CD4-positive, alpha-beta T cell treated with Interleukin-4 for 4 hours (primary cell): ENCODE data around the gene DNAJC4.
A peak's percentile ranks its signal among the peaks of the same experiment; 100 is the strongest.

Experiments used
- DNase-seq: peaks from one replicate; pipeline ENCODE4 v3.0.0-alpha.2; 2020

DNAJC4 gene

DNA sequence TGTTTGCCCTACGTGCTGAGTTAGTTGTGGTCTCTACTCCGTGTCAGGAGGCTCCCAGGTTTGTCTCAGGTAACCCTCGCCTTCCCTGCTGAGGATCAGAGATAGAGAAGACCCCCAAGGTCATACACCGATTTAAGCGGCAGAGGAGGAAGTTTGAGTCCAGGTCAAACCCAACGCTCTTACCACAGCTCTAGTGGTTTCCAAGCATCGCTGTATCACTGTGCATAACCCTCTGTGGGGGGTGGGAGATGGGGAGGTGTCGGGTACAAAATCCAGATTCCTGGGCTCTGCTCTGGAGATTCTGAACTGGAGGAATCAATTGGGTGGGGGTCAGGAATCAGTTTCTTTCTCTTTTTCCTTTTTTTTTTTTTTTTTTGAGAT, 627 bp downstream of the DNAJC4 start:
- DNase-seq, result no peak

- no peak for DNase-seq
Observed at GRCh38 chr11:64231546-64231945, 1.2 kb downstream of the DNAJC4 start.

GRCh38 chr11:64232182-64232966, 2.0 kb downstream of the DNAJC4 start:
- no peak for DNase-seq

- DNase-seq, result no peak
Observed at GRCh38 chr11:64232967-64233315, 2.6 kb downstream of the DNAJC4 start.

- DNase-seq, result peak; percentile 62
Observed at GRCh38 chr11:64233913-64234586, 3.7 kb downstream of the DNAJC4 start, which contains the start of gene VEGFB. Gene VEGFB, plus strand, starts transcription at chr11:64234584. Its CDS starts 250 bp downstream, at chr11:64234834.

DNA sequence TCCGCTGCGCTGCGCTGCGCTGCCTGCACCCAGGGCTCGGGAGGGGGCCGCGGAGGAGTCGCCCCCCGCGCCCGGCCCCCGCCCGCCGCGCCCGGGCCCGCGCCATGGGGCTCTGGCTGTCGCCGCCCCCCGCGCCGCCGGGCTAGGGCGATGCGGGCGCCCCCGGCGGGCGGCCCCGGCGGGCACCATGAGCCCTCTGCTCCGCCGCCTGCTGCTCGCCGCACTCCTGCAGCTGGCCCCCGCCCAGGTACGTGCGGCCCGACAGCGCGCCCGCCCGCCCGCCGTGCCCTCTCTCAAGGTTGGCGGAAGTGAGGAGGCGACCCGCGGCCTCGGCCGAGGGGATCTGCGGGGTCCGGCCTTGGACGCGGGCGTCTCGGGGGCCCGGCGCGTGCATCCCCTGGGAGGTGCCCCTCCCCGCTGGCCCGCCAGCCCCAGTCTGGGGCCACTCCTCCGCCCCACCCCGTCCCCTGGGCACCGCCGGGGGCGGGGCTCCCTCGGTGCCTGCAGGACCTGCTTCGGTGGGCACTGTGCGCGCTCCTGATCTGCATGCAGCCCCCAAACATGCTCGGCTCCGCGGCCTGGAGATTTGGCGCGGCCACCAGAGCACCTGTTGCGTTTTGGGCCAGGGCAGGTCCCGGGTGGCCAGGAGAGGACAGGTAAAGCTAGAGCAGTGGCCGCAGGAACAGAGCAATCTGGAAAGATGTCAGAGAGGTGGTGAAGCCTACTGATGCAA, 4.5 kb downstream of the DNAJC4 start:
- DNase-seq, result no peak

DNA sequence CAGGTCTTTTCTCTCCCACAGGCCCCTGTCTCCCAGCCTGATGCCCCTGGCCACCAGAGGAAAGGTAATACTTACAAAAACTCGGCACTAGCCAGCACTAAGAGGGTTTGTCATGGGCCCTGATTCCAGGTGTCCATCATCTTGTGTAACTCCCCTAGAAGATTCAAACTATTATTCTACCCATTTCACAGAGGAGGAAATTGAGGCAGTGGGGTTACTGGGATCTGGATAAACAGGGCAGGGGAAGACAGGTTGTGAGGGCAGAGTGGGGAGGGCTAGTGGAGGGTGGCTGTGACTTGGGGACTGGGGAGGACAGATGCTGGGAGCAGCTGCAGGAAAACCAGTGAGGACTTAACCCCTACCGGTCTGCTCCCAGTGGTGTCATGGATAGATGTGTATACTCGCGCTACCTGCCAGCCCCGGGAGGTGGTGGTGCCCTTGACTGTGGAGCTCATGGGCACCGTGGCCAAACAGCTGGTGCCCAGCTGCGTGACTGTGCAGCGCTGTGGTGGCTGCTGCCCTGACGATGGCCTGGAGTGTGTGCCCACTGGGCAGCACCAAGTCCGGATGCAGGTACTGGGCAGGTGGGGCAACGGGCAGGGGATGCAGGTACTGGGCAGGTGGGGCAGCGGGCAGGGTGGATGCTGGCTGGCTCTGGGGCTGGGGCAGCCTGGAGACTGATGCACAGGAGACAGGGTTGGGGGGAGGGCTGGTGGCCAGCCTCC, 5.3 kb downstream of the DNAJC4 start:
- no peak for DNase-seq

DNA sequence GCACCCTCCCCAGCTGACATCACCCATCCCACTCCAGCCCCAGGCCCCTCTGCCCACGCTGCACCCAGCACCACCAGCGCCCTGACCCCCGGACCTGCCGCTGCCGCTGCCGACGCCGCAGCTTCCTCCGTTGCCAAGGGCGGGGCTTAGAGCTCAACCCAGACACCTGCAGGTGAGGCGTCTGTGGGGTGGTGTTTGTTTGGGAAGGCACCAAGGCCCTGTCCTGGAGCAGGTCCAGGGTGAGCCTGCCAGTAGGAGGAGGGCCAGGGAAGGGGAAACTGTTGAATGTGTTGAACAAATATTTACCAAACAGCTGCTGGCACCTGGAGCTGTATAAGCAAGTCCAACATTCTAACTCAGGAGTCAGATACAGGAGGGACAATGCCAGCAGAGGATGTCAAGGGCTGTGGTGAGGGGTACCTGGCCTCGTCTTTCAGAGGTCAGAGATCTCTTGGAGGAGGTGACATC, 7.2 kb downstream of the DNAJC4 start:
- DNase-seq, result no peak

DNA sequence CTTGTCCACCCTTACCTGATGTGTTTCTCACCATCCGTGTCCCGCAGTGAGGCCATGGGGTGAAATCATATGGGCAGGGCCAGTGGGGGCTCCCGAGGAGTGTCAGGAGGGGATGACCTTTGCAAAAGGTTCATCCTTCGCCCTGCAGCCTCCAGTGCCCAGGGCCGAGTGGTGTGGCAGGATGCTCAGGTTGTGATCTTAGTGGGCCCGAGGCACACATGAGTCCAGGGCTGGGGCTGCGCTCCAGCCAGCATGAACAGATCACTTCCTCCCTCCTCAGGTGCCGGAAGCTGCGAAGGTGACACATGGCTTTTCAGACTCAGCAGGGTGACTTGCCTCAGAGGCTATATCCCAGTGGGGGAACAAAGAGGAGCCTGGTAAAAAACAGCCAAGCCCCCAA, 7.7 kb downstream of the DNAJC4 start:
- DNase-seq, result no peak

DNA sequence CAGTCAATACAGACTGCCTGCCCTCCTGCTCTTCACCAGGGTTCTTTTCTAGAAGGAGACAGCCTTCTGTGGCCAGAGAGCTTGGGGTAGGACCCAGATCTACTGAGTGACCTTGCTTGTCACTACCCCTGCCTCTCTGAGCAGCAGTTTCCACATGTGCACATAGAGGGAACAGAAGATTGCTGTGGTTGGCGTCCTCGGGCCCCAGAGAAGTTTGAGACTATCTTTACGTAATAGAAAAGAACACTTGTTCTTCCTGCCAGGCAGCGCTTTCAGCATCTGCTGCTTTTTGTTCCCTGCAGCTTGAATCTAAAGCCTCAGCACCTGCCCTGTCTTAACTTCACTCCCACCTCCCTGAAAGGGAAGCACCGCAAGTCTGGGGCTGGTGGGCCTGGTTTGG, 8.7 kb downstream of the DNAJC4 start:
- DNase-seq, result no peak

GRCh38 chr11:64239662-64240434, 9.5 kb downstream of the DNAJC4 start:
- no peak for DNase-seq

DNA sequence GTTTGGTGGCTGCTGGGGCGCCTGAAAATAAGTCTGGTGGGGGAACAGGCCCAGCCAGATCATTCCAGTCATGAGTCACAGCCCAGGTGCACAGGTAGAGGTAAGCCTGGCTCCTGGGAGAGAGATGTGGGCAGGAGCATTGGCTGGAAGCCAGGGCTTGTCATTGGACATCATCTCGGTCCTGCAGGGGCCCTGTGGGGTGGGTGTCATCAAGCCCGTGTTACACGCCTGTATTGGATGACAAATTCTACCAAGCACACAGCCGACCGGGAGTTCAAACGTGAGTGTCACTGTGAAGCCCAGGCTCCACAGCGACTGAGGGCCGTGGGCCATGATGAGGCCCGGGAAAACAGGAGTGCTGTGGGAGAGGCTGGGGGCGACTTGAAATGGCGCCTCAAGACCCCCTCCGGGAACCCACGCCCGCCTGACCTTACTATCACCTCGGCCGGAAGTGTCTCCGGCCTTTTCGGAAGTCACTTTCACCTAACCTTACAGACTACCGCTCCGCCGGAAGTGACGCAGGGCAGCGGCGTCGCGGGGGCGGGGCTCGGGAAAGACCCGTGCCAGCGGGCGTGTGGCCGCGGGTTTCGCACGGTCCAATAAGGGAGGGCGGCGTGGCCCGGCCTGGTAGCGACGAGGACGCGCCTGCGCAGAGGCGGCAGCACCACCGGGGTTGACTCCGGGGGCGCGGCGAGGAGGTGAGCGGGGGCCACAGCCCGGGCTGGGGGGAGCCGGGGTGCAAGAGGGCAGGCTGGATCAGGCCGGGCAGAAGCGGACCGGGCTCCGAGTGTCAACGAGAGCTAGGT, 10.3 kb downstream of the DNAJC4 start, which contains the start of gene FKBP2:
Gene FKBP2, plus strand, starts transcription at position 661 of the 806 bp plus-strand sequence. CDS start 1,293 bp downstream, outside the sequence.
- peak; percentile 97 for DNase-seq

GRCh38 chr11:64241241-64241490, 10.8 kb downstream of the DNAJC4 start:
- DNase-seq, result no peak

DNA sequence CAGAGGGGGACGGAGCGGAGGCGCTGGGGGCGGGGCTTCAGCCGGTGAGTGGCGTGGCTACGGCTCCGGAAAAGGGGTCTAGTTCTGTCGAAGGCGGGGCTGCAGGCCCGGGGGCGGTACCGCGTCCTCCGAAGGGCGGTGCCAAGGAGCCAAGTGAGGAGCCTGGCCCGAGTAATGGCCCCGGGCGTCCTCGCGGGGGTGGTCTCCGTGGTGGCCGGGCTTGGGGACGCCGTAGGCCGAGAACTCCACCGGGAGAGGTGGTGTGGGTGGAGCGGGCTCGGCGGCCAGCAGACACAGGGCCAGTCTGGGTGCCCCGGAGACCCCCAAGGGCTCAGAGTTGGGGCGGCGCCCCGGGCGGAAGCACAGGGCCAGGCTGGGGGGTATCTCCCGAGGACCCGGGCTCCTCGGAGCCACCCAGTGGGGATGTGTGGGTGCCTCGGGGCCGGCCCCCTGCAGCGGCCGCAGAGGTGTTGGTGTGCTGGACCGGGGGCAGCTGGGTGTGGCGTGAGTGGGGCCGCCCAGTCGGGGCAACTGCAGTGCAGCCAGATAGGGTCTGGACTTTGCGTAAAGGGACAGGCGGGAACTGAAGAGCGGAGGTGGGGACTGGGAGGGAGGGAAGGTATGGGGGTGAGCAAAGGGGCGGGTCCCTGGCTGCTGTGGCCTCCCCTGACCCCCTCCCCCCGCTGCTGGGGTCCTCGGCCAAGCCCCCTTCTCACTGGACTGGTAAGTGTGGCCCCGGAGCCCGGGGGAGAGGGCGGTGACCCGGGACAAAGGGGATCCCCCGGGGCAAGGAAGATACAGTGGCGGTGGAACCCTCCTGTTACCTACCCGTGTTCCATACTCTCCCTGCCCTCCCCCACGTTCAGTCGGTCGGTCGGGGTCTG, 11.4 kb downstream of the DNAJC4 start:
- DNase-seq, result peak; percentile 99

- no peak for DNase-seq
Observed at GRCh38 chr11:64243236-64243854, 13.0 kb downstream of the DNAJC4 start.

DNA sequence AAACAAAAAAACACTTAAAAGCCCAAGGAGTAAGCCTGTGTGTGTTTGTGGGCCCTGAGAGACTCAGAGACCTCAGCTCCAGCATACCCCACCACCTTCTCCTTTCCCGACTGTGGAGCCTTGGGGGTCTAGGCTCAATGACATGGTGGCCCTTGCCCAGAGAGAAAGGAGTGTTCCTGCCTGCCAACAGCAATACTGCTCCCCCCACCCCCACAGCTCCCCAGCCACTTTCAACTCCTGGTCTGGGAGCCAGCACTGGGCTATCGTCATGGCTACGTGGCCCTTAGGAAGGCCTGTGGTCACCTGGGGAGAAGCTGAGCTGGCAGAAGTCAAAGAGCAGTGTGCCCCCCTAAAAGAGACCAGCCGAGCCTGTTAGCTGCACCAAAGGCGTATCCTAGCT, 13.8 kb downstream of the DNAJC4 start:
- DNase-seq, result no peak

DNA sequence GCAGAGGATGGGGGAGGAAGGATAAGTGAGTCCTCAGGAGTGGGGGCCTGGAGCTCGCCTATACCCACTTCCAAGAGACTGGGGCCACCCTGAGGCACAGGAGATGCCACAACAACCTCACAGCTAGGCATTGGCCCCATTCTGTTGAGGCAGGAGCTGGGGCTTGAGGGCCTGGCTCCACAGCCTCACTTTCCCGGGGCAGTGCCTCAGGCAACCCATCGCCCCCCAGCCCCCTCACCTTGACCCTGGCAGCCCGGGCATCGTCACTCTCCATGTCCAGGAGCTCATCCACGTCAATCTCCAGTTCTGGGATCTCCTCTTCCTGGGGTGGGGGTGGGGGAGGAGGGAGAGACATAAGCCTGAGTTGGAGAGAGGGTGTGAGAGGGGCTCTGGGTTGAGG, 14.6 kb downstream of the DNAJC4 start:
- DNase-seq, result no peak

GRCh38 chr11:64245401-64245796, 15.1 kb downstream of the DNAJC4 start:
- peak; percentile 51 for DNase-seq

DNA sequence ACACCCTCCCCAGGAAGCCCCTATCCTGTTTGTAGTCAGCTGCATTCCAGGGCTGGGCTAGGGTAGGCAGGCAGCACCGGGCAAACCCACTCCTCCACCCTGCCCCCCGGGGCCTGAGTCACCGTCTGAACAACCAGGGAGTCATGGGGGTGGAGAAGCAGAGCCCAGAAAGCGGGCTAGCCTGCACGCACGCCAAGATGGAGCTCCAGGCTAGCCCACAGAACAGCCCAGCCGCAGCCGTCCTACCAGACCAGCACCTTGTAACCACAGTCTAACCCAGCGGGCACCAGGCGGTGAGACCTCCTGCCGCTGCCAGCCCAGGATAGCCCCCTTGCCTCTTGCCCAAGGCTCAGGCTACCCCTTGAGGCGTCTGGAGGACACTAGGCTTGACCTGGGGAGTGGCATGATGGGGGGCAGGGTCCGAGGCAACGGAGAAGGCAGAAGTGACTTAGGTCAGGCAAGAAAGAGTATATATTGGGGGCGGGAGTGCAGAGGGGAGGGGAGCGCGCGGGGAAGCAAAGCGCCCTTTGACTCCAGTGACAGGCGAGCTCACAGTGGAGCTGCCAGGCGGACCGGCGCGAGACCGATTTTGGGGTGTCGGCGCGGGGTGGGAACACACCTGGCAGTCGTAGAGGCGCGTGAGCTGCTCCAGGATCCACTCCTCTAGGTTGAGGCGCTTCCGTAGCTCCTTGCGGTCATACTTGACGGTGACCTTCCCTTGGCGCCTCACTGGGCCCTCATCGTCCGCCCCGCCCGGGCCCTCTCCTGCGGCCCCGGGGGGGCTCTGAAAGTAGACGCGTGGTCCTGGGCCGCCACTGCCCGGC, 15.7 kb downstream of the DNAJC4 start:
- DNase-seq, result peak; percentile 83
